ENCODE data around the gene LIPN.
A peak's percentile ranks its signal among the peaks of the same experiment; 100 is the strongest.

LIPN gene

DNA sequence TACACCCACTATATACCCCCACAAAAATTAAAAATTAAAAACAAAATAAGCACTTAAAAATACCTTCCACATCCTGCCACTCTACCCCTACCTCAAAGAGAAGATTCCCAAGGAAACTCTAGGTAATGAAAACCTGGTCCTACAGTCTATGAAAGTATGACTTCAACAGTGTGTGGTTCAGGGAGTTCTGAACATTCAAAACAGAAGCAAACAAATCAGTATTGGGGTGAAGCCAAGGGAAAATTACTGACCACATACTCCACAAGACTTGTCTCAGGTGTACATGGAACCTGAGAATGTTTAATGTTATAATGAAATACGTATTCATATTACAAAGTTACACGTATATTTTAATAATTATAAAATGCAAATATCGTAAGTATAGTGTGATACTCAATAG lies 22.4 kb downstream of the LIPN start:
- FAIRE-seq (no peak), DNase-seq (ENCODE audit: insufficient read length, low spot score) (no peak)

GRCh38 chr10:88783724-88784123 lies 23.9 kb downstream of the LIPN start:
- no peak for FAIRE-seq
- DNase-seq (ENCODE audit: insufficient read length, low spot score): no peak

- DNase-seq (ENCODE audit: insufficient read length, low spot score) (no peak), FAIRE-seq (no peak)
These were observed 26.4 kb downstream of the LIPN start for GRCh38 chr10:88786032-88786770.

GRCh38 chr10:88787463-88787862 lies 27.6 kb downstream of the LIPN start:
- DNase-seq (ENCODE audit: insufficient read length, low spot score) (no peak), FAIRE-seq (no peak)

GRCh38 chr10:88788924-88789323 lies 29.1 kb downstream of the LIPN start:
- FAIRE-seq: no peak

GRCh38 chr10:88791924-88792323 lies 32.1 kb downstream of the LIPN start:
- DNase-seq (ENCODE audit: insufficient read length, low spot score) (peak; percentile 5), FAIRE-seq (no peak)

More at GRCh38 chr10:88788924-88789323, 29.1 kb downstream of the LIPN start:
- no peak for DNase-seq (ENCODE audit: insufficient read length, low spot score)

- FAIRE-seq: no peak
- no peak for DNase-seq (ENCODE audit: insufficient read length, low spot score)
These were observed 32.8 kb downstream of the LIPN start for GRCh38 chr10:88792661-88793060.

- FAIRE-seq (no peak), DNase-seq (ENCODE audit: insufficient read length, low spot score) (peak; percentile 3)
These were observed 34.0 kb downstream of the LIPN start for GRCh38 chr10:88793712-88794299.

GRCh38 chr10:88794731-88795130 lies 34.9 kb downstream of the LIPN start:
- FAIRE-seq: no peak
- DNase-seq (ENCODE audit: insufficient read length, low spot score): no peak

- no peak for DNase-seq (ENCODE audit: insufficient read length, low spot score)
- no peak for FAIRE-seq
These were observed 40.6 kb downstream of the LIPN start for GRCh38 chr10:88800152-88801125.

DNA sequence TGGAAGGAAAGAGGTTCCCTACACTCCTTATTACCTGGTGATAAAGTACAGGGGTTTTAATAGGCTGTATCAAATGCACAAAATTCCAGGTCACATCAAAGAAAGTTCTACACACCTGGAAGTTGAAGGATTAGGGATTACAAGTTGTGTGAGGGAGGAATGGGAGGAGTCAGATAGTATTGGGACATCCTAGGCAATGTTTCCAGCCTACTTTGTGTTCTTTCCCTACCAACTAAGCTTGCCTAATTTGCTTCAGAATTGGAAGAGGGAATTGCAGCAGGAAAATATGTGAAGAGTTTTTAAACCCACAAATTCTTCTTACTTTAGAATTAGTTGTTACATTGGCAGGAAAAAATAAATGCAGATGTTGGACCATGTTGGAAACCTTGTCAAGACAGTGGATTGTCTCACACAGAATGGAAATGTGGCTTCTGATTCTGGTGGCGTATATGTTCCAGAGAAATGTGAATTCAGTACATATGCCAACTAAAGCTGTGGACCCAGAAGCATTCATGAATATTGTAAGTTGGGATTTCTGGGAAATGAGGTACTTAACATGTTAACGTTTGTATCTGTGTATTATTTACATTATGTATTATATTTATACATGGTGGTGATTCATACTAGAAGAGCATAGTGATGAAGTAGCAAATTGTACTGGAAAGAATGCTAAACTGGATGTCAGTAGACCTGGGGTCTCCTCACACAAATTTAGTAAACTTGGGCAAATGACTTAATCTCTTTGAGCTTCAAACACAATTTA lies 42.9 kb downstream of the LIPN start, which contains the start of gene LIPM:
Gene LIPM (plus strand): TSS at position 208 of the 763 bp plus-strand sequence. CDS start 167 bp downstream, at position 375.
- no peak for DNase-seq (ENCODE audit: insufficient read length, low spot score)
- no peak for FAIRE-seq

GRCh38 chr10:88803641-88804040 lies 43.8 kb downstream of the LIPN start:
- no peak for DNase-seq (ENCODE audit: insufficient read length, low spot score)
- FAIRE-seq: no peak

DNA sequence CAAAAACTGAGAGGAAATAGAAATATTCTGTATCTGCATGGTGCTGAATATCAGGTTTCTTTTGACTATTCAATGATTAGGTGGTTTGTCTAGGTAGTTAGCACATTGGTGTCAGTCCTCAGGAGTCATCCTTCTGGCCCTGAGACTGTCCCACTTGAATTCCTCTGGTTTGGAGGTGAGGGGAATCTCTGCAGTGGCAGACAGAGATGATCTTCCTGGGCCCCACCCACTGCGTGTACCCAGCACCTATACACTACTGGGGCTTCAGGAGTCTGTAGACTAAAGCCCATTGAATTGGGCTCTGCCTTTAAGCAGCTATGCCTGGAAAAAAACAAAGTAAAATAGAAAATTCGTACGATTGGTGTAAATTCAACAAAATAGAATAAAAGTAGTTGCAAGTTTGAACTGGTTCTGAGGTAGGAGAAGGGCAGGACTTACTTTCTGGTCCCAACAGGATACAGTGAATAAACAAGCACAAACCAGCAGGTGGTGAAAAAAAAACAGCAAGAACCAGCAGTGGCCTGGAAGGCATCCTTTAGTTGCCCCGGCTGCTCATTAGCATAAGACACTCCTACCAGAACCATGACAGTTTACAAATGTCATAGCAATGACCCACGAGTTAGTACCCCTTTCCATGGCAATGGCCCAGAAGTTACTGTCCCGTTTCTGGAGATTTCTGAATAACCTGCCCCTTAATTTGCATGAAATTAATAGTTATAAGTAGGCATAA lies 44.4 kb downstream of the LIPN start:
- DNase-seq (ENCODE audit: insufficient read length, low spot score) (no peak), FAIRE-seq (no peak)

DNA sequence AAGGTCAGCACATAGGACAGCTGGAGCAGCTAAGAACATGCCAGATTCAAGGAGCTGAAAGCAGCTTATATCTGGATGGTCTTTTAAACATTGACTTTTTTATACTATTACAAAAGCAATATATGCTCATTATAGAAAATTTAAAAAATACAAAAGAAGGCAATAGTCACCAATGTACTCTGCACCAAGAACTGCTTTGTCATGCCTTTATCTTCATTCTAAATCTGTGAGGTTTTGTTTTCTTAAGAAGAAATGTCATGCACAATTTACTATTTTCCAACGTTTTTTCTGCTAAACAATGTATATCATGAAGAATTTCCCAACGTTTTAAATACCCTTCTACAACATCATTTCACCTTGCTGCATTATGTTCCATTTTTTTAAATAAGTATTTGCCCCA lies 45.5 kb downstream of the LIPN start:
- DNase-seq (ENCODE audit: insufficient read length, low spot score) (no peak), FAIRE-seq (no peak)

- FAIRE-seq (no peak), DNase-seq (ENCODE audit: insufficient read length, low spot score) (no peak)
These were observed 46.1 kb downstream of the LIPN start for GRCh38 chr10:88805924-88806323.

DNA sequence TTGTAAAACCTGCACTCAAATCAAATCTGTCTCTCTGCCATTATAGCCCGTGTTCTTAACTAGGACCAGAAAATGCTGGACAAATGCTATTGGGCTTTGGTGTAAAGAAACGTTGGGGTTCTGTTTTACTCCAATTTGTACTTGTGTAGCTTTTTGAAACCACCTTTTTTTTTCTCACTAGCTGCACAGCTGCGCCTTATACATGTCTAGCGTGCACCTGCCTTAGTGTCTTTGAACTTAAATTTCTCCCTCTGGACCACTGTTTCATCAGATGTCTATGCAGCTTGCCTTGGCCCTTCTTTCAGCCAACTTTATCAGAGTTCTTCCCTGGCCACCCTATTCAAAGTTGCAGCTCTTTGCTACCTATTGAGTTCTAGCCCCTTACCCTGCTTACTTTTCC lies 49.8 kb downstream of the LIPN start:
- no peak for DNase-seq (ENCODE audit: insufficient read length, low spot score)
- FAIRE-seq: no peak

DNA sequence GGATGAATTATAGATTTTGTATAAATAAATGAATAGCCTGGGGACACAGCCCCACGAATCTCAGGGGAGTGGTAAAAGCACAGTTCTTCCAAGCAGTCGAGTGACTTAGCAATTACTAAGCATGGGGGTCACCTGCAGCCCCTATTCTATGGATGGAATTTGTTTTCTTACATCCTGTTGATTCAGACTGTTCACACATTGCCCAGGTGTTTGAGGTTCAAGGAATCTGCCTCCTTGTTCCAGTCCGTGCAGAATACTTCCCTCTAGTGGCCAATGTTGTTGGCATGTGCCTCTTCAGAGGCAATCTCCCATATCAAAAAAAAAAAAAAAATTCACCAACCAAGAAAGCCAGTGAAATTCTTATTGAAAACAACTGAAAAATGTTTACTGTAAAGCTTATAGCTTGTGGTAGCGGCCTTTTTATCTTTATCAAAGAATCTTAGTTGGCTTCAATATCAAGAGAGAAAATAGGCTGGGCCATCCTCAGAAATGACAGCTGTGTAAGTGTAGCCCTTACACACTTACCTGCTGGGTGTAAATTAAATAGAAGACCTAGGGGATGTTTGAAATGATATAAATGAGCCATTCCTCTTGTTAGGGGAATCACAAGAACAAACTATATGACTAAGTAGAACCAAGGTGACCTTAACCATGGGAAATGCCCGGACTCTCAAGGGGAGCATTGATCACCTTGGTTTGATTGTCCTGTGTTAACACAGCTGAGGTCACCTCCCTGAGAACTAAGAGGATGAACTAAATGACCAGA lies 50.6 kb downstream of the LIPN start:
- FAIRE-seq: no peak
- DNase-seq (ENCODE audit: insufficient read length, low spot score): peak; percentile 33

GRCh38 chr10:88813200-88813599 lies 53.4 kb downstream of the LIPN start:
- FAIRE-seq: no peak
- DNase-seq (ENCODE audit: insufficient read length, low spot score): no peak

GRCh38 chr10:88819290-88819689 lies 59.5 kb downstream of the LIPN start:
- FAIRE-seq (no peak), DNase-seq (ENCODE audit: insufficient read length, low spot score) (no peak)
